GM12874 (cell line): ENCODE results near the gene KASH5.

Experiments used
- TF ChIP-seq, protein P1 (sequence below): IDR thresholded peaks from 2 replicates; pipeline ENCODE4 v1.5.1; 2011; ENCODE audit warnings: low read depth, mild to moderate bottlenecking, control low read depth, low read length, moderate library complexity; ENCODE audit not compliant: insufficient read depth

Gene KASH5

DNA sequence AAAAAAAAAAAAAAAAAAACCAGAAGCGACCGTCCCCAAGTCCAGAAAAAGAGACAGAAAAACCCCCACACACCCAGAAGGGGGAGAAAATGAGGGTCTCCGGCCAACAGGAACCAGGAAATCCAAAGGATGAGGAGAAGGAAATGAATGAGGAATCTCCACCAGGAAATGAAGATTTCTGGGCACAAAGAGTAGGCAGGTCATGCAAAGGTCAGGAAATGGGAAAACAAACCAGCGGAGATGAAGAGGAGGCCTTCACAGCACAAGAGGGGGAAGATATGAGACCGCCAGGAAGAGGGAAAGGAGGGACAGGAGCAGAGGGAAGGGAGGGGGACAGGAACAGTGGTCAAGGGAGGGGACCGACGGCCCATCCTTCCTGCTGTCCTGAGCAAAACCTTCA is 31.7 kb upstream of the KASH5 start:
- TF ChIP-seq, protein P1, sequence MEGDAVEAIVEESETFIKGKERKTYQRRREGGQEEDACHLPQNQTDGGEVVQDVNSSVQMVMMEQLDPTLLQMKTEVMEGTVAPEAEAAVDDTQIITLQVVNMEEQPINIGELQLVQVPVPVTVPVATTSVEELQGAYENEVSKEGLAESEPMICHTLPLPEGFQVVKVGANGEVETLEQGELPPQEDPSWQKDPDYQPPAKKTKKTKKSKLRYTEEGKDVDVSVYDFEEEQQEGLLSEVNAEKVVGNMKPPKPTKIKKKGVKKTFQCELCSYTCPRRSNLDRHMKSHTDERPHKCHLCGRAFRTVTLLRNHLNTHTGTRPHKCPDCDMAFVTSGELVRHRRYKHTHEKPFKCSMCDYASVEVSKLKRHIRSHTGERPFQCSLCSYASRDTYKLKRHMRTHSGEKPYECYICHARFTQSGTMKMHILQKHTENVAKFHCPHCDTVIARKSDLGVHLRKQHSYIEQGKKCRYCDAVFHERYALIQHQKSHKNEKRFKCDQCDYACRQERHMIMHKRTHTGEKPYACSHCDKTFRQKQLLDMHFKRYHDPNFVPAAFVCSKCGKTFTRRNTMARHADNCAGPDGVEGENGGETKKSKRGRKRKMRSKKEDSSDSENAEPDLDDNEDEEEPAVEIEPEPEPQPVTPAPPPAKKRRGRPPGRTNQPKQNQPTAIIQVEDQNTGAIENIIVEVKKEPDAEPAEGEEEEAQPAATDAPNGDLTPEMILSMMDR = no peak

DNA sequence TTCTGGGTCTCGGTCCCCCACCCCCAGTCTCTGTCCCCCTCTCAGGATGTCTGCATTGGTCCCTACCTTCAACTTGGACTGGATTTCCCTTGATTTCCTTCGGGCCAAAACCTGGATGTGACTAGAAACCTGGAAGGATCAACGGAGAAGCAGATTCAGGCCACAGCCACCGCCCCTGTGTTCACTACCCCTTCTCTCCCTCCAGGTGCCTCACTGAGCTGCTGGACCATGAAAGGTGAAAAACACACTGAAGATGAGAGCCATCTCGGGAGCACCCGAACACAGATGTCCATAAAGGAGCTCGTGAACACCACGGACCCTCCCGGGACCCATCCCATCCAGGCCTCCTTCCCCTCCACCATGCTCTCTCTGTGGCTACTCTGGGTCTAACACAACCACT is 30.9 kb upstream of the KASH5 start:
- TF ChIP-seq, protein P1 = no peak

DNA sequence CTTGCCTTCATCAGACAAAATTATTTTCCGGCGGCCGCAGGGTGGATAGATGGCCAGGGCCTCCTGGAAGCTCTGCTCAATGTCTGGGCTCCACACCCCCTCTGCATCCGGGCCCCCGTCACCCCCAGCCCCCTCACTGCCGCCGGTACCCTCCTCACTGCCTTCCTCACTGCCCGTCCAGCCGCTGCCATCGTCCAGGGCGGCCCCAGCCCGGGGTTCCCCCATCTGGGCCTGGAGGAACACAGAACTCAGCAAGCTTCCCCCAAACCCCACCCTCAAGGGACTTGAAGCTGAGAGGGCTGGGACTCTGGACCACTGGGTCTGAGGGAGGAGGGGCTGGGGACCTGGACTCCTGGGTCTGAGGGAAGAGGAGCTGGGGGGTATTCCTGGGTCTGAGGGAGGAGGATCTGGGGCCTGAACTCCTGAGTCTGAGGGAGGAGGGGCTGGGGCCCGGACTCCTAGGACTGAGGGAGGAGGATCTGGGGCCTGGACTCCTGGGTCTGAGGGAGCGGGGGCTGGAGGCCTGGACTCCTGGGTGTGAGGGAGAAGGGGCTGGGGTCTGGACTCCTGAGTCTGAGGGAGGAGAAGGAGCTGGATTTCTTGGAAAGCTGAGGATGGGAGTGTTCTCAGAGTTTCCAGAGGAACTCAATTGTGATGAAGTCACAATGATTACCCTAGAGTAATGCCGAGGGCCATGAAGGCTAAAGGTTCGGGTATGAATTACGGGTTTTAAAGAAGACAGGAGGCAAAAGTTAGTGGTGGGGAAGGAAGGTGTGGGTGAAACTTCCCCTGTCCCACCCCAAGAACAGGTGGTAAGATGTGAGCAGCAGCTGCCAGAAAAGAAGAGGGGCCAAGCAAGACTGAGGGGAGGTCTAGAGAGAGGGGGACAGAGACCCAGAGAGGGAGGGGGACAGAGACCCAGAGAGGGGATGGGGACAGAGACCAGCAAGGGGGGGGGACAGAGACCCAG is 27.9 kb upstream of the KASH5 start:
- TF ChIP-seq, protein P1 = no peak

DNA sequence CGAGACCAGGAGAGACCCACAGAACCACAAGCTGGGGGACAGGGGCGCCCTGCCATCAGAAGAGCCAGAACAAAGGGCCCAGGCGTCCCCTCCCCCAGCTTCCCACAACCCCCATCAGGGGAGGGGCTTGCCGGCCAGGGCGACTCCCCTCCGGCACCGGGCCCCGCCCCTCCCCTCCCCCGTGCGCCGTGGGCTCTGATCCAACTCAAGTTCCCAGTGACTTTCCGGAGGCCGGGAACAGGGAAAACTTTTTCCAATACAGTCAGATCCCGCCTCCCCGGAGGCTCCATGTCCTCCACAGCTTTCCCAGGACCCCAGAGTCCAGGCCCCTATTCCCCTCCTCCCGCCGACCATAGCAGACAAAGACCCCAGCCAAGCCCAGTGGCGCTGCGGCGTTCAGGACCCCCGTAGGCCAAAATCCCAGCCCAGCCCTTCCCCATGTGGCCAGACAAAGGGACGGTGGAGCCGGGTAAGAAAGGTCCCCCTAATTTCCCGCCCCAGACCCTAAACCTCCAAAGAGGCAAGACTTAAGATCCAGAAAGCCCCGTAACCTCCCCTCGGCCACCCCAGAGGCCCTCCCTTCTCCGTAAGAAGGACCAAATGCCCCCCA is 26.5 kb upstream of the KASH5 start:
- TF ChIP-seq, protein P1 = no peak

DNA sequence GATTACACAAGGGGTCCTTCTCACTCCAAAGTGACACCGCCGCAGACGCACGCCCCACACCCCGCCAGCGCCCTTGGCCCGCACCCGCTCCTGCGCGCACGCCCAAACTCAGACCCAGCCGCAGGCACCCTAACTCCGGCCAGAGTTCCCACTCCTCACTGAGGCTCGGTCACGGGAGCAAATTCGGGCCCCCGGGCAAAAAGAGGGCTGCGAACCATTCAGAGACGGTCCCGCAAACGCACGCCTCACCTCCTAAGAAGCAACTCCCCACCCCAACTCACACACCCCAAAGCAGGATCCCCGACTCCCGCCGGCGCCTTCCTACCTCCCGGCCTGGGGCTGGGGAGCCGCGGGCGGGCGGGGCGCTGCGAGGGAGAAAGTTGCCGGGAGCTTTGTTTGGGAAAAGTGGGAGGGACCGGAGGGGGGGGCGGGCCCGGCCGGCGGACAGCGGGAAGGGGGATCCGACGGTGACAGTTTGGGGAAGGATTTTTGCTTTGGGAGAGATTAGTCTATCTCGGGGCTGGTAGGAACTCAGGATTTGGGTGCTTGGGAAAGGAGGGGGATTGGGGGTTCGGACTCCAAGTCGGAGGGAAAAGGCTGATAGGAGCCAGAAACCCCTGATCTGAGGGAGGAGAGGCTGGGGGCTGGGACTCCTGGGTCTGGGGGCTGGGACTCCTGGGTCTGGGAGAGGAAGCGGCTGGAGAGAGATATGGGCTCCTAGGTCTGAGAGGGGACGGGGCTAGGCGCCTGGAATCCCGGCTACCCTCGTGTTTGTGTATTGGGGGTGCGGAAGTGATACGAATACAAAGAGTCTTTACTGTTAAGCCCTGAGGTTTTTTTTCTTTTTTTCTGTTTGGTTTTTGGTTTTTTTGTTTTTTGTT is 25.8 kb upstream of the KASH5 start, which contains the start of gene TEAD2:
TEAD2 (minus strand) TSS at position 369 of the 881 bp plus-strand sequence. CDS start 2,341 bp downstream, outside the sequence.
- TF ChIP-seq, protein P1 = no peak

DNA sequence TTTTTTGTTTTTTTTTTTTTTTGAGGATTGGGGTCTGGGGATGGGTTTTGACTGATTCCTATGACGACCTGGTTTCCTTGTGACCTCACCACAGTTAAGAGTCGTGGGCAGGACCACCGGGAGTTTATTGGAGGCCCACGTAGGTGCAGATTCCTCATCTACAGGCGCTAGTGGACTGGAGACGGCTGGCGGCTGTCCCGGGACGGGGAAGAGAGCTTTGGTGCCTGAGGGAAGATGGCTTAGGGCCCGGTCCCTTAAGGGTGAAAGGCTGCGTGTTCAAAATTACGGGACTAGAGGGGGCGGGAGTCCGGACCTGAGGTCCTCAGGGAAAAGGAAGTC is 25.2 kb upstream of the KASH5 start:
- TF ChIP-seq, protein P1 = no peak
